ENCODE data around the gene ACO2.
A peak's percentile ranks its signal among the peaks of the same experiment; 100 is the strongest.
"Not testable (repeated sequence)": the region's sequence is repeated elsewhere in the genome, so short reads cannot be mapped to it uniquely, and the experiment has no call there.

ACO2 gene

DNA sequence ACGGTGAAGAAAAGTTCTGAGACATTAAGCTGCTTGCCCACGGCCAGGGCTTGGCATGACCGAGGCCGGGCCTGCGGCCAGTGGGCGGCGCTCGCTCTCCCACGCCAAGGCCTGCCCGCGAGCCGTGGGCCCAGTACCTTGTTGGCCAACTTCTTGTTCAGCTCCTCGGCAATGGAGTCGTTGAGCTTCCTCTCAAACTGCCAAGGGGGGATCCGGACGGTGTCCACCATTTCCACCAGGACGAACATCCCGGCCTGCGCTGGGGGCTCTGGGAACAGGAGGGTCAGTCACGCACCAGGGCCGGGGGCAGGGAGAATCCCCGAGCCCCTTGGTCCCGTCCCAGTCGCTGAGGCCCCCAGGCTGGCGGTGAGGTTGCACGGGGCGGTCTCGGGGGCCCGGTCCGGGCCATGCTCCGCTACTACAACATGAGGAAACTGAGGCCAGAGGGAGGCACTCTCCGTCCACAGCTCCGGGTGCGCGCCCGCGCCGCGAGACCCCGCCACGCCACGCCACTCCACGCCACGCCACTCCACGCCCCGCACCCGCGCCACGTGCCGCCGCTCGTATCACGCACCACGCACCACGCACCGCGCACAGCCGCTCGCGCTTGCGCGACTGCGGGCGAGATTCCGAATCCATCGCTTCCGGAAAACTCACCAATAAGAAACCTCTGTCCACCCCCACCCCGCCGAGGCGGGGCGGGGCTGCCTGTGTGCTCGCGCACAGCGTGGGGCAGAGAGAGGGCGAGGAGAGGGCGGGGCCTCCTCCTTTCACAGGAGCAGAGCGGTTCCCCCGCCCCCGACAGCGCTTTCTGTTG lies 75.1 kb downstream of the ACO2 start, which contains the start of gene POLR3H:
Gene POLR3H, minus strand, starts transcription at position 617 of the 817 bp plus-strand sequence. Its CDS starts 369 bp downstream, at position 248.
- peak; percentile 98 for DNase-seq

DNA sequence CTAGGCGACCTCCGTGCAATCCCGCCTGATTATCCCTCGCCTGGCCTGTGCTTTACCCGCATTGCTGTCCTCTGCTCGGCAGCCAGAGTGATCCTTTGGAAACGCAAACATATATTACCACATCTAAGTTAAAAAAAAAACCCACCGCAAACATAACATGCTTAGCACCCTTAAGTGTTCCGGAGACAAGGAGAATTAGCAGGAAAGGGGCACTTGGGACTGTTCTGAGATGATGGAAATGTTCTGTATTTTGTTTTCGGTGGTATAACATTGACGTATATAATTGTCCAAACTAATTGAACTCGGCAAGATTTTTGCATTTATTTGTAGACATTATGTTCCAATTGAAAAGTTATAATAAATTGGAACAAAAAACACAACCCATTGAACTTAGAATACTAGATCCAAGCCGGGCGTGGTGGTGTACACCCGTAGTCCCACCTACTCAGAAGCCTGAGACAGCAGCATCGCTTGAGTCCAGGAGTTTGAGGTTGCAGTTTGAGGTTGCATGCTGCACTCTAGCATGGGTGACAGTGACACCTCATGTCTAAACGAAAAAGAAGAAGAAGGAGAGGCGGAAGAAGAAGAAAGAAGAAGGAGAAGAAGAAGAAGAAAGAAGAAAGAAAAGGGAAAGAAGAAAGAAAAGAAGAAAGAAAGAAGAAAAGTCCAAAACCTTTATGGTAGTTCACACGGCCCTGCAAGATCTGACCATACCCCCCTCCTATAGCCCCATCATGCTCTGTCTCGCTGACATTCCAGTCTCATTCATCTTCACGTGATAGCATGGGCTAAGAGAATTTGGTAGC lies 76.0 kb downstream of the ACO2 start:
- no peak for DNase-seq

DNA sequence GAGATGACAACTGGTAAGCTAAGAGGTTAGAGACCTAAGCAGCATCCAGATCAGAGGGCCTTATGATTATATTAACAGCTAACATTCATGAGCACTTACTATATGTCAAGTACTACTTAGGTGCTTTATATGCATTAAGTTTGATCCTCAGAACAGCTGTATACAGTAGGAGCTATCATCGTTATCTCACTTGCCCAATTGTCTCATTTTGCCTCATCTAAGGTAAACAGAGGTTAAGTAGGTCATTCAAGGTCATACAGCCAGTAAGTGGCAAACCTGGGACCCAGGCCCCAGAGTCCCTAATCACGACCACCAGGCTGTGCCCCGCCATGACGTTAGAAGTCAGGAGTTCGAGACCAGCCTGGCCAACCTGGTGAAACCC lies 79.9 kb downstream of the ACO2 start:
- DNase-seq, result no peak

DNA sequence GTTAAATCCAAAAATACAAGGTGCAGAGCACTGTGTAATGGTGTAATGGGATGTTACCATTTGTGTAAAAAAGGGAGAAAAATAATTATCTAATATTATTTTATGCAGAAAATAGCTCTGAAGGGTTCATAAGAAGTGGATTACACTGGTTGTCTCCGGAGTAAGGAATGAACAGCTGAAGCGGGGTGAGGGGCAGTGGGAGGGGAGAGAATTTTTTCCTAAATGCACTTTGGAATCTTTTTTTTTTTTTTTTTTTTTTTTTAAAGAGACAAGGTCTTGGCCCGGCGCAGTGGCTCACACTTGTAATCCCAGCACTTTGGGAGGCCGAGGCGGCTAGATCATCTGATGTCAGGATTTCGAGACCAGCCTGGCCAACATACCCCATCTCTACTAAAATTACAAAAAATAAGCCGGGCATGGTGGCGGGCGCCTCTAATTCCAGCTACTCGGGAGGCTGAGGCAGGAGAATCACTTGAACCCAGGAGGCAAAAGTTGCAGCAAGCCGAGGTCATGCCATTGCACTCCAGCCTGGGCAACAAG lies 82.1 kb downstream of the ACO2 start:
- no peak for DNase-seq

DNA sequence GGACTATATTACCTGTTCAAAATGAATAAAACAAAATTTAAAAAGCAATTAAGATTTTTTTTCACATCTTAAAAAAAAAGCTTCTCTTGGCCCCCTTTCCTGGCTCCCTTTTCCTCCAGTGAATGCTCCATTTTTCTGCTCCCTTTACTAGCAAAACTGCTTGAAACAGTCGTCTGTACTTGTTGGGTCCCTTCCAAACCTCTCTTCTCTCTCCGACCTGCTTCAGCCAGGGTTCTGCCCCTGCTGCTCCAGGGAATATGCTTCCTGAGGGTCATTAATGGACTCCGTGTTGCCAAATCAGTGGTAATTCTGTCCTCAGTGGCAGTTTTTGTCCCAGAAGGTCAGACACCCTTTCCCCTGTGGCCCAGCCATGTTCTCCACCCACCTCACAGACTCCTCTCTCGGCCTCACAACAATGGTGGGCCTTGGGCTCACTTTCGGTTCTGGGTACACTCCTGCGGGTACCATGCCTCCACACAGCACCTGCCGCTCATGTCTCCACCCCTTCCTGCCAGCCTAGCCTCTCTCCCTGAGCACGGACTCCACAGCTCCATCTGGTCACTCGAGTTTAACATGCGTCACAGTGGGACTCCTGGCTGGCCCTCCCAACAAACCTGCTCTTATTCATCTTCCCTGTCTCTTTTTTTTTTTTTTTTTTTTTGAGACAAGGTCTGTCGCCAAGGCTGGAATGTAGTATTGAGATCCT lies 83.1 kb downstream of the ACO2 start:
- DNase-seq, result no peak

DNA sequence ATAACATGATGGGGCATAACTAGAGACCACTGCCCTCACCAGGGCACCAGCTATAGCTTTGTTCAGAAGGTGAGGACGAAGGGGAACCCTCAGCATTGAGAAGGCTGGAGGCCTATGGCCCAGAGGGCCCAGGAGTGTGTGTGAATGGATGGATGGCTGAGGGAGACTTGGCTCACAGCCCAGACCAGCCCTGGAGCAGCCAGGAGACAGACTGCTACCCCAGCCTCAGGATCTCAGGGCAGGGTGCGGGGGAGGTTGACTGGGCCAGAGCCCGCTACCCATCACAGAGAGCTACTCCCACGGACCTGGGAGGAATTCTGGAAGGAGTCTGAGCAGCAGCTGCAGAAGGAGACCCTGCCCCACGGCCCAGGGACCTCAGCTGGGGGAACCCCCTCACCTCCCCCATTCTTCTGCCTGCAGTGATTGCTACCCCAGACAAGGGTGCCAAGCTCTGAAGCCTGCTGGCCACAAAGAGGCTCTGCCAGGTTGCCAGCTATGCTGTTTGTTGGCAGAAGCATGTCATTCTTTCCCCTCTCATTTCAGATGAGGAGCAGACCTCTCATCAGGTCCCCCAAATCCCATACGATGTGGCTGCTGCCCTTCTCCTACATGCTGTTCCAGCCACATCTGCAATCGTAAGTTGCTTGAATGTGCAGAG lies 86.5 kb downstream of the ACO2 start:
- DNase-seq, result no peak

DNA sequence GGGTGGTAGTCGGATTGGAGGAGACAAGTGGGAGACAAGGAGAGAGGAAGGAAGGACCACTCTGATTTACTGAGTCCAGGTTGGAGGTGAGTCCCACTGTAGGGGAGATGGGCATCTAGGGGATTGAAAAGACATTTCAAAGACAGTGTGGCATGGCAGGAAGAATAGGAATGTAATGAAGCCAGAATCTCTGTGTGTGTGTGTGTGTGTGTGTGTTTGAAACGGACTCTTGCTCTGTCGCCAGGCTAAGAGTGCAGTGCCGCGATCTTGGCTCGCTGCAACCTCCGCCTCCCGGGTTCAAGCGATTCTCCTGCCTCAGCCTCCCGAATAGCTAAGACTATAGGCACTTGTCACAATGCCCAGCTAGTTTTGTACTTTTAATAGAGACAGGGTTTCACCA lies 87.6 kb downstream of the ACO2 start:
- no peak for DNase-seq

DNA sequence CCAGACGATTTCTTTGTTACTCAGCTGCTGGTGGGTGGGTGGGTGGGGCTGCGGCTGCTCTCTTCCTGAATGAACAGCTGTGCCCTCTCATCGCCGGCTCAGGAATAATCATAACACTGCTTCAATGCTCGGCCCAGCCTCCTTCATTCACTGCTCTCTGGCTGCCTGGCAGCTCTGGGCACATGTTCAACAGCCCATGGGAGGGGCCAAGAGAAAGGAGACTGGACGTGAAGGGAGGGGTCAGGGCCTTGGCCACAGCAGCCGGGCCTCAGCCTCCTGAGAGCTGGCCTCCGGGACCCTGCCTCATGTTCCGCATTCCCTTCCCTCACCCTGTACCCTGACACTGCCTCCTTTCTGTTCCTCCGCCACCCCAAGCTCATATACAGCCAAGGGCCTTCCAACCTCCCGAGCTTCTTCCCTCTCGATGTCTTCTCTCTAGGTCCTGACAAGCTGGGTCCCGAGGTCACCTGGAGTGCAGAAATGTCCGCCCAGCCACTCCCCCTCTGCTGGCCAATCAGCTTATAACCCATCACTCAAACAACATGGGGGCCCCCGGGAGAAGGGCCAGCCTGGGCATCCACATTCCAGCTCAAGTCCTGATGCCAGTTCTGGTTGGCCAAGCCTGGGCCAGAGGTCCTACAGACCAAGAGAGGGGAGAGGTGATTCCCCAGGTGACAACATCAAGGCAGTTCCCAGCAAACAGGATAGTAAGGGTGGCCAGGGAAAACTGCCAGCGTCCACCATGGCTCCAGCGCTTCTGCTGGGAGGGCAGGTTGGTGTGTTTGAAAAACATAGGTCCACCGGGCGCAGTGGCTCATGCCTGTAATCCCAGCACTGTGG lies 88.7 kb downstream of the ACO2 start:
- peak; percentile 20 for DNase-seq

DNA sequence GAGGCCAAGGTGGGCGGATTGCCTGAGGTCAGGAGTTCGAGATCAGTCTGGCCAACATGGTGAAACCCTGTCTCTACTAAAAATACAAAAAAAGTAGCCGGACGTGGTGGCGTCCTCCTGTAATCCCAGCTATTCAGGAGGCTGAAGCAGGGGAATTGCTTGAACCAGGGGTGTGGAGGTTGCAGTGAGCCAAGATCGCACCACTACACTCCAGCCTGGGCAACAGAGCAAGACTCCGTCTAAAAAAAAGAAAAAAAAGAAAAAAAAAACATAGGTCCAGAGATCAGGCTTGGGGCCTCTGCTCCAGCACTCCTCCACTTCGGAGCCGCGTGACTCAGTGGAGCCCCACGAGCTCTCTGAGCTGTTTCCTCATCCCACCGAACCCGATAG lies 89.3 kb downstream of the ACO2 start:
- DNase-seq, result not testable (repeated sequence)

DNA sequence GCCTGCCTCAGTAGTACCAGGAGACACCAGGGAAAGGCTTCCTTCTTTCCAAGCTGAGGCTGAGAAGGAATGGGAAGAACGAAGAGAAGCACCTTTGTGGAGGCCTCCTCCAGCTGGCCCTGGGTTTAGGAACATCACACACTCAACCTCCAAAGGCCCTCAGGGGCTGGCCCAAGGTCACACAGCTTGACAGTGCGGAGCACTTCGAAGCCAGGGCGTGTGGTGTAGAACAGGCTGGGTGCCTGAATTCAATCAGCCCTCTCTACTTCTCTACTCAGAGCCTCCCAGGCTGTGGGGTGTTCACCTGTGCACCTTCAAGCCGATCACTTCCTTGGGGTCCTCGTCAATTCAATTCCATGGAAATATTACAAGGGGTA lies 91.2 kb downstream of the ACO2 start:
- DNase-seq, result no peak

DNA sequence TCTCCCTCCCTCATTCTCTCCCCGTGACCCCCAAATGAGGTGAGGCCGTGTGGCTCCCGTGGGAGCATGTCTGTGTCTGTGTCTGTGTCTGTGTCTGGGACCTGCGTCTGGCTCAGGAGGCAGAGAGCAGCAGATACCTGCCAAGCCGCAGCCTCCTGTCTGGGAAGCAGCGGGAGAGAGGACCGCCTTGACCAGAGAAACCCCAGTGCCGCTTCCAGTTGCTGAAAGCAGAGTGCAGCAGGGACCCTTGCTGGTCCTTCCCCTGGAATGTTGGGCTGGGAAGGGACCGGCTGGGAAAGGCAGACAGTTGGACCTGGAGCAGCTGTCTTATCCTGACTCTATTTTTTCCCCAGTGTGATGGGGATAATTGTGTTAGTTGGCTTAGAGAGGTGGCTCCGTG lies 92.4 kb downstream of the ACO2 start:
- DNase-seq, result no peak

DNA sequence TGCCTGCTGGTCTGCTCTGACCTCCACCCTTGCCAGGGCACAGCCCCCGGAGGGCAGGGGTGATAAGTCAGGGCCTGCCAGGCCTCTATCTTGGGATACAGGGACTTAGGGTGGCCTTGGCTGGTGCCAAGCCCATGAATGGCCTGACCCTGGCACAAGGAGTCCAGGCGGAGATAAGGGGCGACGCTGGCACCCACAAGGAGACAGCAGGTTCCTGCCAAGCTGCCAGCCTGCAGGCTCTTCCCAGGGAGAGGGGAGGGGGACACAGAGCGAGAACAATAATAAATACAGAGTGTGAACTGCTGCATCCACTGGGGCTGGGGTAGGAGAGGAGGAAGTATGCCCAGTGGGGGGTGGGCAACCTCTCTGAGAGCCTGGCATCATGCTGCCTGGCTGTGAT lies 92.9 kb downstream of the ACO2 start:
- DNase-seq, result no peak

DNA sequence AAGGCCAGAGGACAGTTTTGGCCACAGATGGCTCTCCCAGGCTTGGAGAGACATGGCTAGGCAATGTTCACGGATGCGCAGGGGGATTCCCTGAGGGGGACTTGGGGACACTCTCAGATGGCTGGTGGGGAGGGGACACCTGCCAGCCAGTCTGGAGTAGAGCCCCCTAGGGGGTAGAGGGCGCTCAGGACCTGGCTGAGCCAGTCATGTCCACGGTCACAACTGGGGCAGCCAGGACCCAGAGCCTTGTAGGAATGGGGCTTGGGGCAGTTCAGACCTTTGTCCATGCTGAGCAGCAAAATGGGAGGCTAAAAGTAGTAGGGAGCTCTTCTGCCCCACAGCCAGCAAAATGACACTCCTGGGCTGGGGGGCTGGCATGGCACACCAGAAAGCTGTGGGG lies 93.5 kb downstream of the ACO2 start:
- no peak for DNase-seq

DNA sequence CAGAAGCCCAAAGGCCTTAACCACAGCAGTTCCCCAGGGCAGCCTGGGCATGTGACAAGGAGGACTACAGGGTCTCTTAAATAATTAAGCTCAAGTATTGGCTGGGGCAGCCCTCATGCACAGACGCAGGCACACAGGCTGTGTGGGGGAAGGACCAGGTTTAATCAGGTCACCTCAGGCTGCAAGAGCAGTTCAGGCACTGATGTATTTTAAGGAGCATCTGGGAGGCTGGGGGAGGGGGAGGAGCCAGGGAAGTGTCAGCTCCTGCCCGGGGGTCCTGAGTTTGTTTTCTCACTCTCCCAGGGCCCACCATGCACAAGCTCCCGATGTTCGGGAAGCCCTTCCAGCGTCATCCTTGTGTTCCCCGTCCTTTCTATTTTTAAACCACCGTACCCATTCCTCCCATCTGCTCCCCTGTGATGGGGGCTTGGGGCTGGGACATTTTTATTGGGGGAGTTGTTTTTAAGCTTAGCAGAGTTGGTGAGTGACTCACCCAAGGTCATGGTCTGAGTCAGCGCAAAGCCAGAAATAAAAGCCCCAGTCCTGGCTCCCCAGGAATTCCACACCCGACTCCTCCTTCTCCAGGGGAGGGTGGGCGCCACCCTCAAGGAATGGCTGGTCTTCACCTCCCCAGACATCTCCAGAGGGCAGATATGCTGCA lies 94.3 kb downstream of the ACO2 start:
- DNase-seq, result no peak

DNA sequence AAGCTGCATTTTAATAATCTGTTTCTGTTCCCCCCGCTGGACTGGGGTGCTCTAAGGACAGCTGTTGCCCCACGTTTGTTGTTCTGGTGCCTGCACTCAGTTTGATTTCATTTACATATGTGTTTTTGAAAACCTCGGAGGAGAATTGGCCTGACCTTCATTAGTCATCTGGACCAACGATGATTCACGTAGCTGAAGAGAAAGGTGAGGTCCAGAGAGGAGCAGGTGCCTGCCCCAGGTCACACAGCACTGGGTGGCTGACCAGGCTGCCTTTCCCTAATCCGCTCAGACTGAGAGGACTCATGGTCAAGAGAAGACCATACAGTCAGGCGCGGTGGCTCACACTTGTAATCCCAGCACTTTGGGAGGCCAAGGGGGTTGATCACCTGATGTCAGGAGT lies 95.6 kb downstream of the ACO2 start:
- no peak for DNase-seq

DNA sequence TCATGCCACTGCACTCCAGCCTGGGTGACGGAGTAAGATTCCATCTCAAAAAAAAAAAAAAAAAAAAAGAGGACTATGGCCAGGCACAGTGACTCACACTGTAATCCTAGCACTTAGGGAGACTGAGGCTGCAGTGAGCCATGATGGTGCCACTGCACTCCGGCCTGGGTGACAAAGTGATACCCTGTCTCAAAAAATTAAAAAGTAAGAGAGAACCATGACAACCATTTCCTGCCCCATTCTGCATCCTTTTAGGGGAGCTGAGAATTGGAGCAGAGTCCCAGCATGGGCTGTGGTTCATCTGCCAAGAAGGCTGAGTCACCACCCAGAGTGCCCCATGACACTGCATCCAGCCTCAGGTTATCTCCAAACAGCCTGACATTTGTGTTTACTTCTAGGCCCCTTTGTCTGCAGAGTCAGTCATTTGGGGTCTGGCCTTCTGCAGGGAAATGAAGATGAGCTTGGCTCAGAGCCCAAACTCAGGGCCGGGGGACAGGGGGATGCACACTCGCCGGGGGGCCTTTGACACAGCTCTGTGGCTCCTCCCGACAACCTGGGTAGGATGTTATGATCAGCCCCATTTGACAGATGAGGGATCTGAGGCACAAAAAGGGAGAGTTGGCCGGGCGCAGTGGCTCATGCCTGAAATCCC lies 96.6 kb downstream of the ACO2 start:
- no peak for DNase-seq

DNA sequence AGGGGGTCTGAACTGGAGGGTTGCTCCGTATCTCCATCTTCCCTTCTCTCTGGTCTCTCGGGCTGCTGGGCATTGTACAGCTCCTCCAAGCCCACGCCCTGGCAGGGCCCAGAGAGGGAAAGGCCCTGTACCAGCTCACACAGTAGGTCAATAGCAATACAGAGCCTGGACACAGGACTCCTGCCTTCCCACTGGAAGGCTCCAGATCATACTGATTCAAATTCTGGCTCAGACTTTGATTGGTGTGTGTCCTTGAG lies 98.5 kb downstream of the ACO2 start:
- no peak for DNase-seq

DNA sequence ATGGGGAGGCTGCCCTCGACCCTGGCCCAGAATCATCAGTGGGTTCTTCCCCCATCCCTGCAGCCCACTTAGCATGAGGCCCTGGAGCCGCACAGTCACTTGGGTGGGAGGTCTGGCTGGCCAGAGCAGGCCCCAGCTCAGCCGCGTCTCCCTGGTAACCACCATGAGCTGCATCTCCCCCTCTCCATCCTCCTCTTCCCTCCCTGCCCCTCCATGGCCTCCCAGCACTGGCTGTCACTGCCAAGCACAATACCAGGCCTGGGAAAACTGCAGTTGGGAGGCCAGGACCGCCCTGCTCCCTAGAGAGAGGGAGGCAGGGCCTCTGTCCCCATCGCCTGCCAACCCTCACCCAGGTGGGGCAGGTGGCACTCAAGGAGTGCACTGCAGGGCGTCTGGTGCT lies 99.9 kb downstream of the ACO2 start:
- DNase-seq, result no peak

DNA sequence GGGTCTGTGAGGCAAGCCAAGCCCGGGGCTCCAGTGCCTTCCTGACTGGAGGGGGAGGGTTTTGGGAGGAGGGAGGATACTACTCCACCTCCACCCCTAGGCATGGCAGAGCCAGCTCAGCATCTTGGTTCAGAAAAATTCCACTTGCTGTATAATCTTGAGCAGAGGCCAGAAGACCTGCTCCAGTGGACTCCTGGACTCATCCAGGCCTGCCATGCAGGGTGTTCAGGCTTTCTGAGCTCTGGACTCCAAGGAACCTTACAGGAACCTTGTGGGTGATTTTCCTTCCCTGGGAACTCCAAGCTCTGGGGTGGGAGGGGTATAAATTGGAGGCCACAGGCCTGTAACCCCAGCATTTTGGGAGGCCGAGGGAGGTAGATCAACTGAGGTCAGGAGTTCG lies 101.3 kb downstream of the ACO2 start:
- DNase-seq, result no peak

DNA sequence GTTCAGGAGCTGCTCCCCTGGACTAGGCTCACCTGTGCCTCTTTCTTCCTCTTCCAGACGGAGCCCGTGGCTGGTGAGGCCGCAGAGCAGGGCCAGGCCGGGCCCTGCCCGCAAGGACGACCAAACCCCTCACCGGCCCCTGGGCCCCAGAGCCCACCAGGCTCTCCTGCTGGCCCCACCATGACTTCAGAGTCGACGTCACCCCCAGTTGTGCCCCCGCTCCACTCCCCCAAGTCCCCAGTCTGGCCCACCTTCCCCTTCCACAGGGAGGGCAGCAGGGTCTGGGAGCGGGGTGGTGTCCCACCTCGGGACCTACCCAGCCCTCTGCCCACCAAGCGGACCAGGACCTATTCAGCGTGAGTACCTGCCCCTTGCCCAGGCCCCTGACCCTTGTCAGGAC lies 102.9 kb downstream of the ACO2 start:
- no peak for DNase-seq

DNA sequence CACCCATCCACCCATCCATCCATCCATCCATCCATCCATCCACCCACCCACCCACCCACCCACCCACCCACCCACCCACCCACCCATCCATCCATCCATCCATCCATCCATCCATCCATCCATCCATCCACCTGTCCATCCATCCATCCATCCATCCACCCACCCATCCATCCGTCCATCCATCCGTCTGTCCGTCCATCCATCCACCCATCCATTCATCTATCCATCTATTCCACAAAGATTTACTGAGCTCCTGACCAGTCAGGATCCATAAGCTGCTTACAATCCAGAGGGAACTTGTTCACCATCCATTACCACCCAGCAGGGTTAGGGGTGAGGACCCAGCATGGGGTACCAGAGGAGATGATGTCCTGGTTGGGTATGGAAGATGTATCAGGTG lies 103.4 kb downstream of the ACO2 start:
- not testable (repeated sequence) for DNase-seq
